Prostate gland (tissue), 2 donors: ENCODE measurements around the gene JPH4. TPM values are rescaled to one million over a fixed set of nuclear protein-coding genes. Genes with fewer than 3 reads are reported as not detected.

Source experiments
- DNase-seq: peaks from one replicate; pipeline ENCODE4 v3.0.0-alpha.2; 2019; ENCODE audit warnings: low spot score
- H3K27ac ChIP-seq, 2 donors: fragments of 200-600 bp; sonication (generic); 2 replicates each; pipeline ENCODE4 v1.5.1; 2017 to 2019
- H3K27me3 ChIP-seq: fragments of 200-600 bp; sonication (generic); replicated peaks from 2 replicates; pipeline ENCODE4 v1.5.1; 2019; ENCODE audit not compliant: insufficient read depth
- H3K36me3 ChIP-seq, 2 donors: fragments of 200-600 bp; sonication (generic); 1 replicate in 1 of 2; 2 replicates in 1 of 2; pipeline versions ENCODE4 v1.5.1 to v1.8.1; 2017 to 2019
- H3K4me1 ChIP-seq: fragments of 200-600 bp; sonication (generic); replicated peaks from 2 replicates; pipeline ENCODE4 v1.5.1; 2019
- H3K4me3 ChIP-seq, 2 donors: fragments of 200-600 bp; sonication (generic); 2 replicates each; pipeline ENCODE4 v1.5.1; 2017 to 2019
- H3K9me3 ChIP-seq: fragments of 200-600 bp; sonication (generic); 2 replicates; pipeline ENCODE4 v1.5.1; 2017
- POLR2A ChIP-seq: fragments of 450-650 bp; IDR thresholded peaks from one replicate; pipeline ENCODE4 v1.6.1; 2016; ENCODE audit warnings: antibody characterized with exemption, mild to moderate bottlenecking
- POLR2AphosphoS5 ChIP-seq: sonication (generic); formaldehyde crosslinking; IDR thresholded peaks from one replicate; pipeline ENCODE4 v1.6.1; 2017; ENCODE audit warnings: antibody characterized with exemption
- WGBS: methylation state at CpG from one replicate; pipeline ENCODE4 v1.1.5; 2018; 5-methylcytosine and 5-hydroxymethylcytosine counted together
- intact Hi-C: fragments of 100-400 bp; cut with DNase I; formaldehyde crosslinking; loops from one replicate; pipeline ENCODE4 v1.14.2; 2022
- total RNA-seq, 2 donors: library from RNA; depleted of rRNA; stranded (reverse); fragments of >200 nt; gene quantifications; one replicate each; pipeline ENCODE4 v1.1.0, GENCODE V29; 2016
- TF ChIP-seq, protein P1 (sequence below), 4 experiments: fragments of 200-600 bp in 2 of 4; fragments of 450-650 bp in 2 of 4; sonication (generic) in 2 of 4; IDR thresholded peaks; 1 replicate in 3 of 4; 2 replicates in 1 of 4; pipeline ENCODE4 v1.5.1; 2016 to 2019; ENCODE audit warnings: antibody characterized with exemption in 4 of 4, mild to moderate bottlenecking in 2 of 4, moderate library complexity in 2 of 4

Gene JPH4
- total RNA-seq, 2 donors from 2014 or later, result 8.5 to 17.8 TPM

DNA sequence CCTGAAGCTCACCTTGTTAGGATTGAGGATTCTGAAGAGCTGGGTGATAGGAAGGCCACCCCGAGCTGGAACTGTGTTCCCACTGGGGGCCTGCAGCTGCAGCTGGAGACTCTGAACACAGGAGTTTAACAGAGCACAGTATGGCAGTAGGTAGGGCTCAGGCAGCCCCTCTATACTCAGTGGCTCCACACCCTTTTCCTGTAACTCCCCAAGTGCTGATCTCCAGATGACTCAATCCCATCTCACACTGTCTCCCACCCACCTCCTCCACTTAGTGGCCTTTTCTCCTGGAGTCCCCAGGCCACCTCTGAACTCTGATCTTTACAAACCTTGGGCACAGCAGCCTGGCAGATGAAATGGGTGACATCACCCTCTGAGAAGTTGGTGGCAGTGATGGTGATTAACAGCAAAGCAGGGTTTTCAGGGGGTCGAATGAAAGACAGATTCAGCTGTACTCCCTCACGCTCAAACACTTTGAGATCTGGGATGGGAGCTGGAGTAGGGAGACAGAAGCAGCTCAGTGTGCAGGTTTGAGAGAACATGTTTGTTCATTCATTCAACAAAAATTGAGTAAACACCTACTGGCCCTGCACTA, 18.6 kb downstream of the JPH4 start:
- Histone ChIP-seq H3K27me3 (no peaks in the 10 kb centered on the region), H3K9me3 (no peaks in the 10 kb centered on the region), H3K27ac (no peak overlapping the region), H3K36me3 (no peaks in the 10 kb centered on the region), H3K4me1 (peaks cover 6% of the 10 kb centered on the region), H3K4me3 (no peak overlapping the region)
- WGBS, result 76% methylated on average over 3 of the region's 3 CpGs
- no peak for DNase-seq
- intact Hi-C loops, result loop anchor here (5.0 to 10.0 kb wide), 2 partner anchors 83 to 235 kb away; partner anchors contain the start of gene PABPN1
- TF ChIP-seq, protein P1, sequence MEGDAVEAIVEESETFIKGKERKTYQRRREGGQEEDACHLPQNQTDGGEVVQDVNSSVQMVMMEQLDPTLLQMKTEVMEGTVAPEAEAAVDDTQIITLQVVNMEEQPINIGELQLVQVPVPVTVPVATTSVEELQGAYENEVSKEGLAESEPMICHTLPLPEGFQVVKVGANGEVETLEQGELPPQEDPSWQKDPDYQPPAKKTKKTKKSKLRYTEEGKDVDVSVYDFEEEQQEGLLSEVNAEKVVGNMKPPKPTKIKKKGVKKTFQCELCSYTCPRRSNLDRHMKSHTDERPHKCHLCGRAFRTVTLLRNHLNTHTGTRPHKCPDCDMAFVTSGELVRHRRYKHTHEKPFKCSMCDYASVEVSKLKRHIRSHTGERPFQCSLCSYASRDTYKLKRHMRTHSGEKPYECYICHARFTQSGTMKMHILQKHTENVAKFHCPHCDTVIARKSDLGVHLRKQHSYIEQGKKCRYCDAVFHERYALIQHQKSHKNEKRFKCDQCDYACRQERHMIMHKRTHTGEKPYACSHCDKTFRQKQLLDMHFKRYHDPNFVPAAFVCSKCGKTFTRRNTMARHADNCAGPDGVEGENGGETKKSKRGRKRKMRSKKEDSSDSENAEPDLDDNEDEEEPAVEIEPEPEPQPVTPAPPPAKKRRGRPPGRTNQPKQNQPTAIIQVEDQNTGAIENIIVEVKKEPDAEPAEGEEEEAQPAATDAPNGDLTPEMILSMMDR (IDR thresholded peaks at IDR 0.05), result no peak
- TF ChIP-seq POLR2A (no peak), POLR2AphosphoS5 (no peak)

DNA sequence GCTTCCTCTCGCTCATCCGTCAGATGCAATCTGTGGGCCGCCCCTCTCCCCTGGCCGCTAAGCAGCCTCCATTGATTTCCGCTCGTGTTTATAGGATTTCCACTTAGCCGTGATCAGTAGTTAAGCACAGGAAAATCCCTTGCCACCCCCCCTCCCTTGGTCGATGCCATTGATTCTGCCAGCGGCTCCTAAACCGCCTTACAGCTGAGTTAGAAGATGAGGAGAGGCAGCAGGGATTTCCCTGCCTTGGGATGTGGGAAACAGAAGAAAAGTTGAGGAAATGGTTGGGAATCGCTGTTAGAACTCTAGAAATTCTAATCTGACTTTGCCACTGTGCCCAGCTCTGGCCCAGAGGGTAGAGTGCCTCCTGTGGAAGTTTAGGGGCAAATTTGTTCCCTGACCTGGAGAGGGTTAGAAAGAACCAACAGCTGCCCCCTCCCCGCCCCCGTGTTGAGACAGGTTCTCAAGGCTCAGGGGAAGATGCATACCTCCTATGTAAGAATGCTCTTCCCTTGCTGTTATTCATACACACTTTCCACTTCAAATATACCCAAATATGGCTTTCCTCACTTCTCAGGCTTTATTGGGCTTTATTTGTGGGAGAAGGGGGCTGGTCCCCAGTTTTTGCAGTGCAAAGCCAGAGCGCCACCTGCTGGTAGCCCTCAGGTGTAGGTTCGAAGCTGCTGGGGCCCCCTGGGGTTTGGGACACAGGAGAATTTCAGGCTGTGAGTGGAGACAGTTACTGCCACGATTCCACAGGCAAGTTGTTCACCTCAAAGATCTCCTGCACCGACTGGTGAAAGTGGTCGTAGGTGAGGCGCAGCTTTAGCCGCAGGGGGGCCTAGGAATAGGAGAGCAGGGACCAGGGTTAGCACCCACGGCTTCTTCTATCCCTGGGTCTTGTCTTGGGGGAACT, 19.3 kb downstream of the JPH4 start:
- Histone ChIP-seq H3K27me3 (no peaks in the 10 kb centered on the region), H3K4me3 (no peak overlapping the region), H3K9me3 (no peaks in the 10 kb centered on the region), H3K27ac (no peak overlapping the region), H3K4me1 (peaks cover 6% of the 10 kb centered on the region), H3K36me3 (no peaks in the 10 kb centered on the region)
- DNase-seq, result no peak
- TF ChIP-seq POLR2A, result no peak
- TF ChIP-seq, protein P1 (IDR thresholded peaks at IDR 0.05), result peak; percentile 53 to 69 (median 63)
- WGBS, result 66% methylated on average over 21 of the region's 21 CpGs
- intact Hi-C loops, result no loop called here

DNA sequence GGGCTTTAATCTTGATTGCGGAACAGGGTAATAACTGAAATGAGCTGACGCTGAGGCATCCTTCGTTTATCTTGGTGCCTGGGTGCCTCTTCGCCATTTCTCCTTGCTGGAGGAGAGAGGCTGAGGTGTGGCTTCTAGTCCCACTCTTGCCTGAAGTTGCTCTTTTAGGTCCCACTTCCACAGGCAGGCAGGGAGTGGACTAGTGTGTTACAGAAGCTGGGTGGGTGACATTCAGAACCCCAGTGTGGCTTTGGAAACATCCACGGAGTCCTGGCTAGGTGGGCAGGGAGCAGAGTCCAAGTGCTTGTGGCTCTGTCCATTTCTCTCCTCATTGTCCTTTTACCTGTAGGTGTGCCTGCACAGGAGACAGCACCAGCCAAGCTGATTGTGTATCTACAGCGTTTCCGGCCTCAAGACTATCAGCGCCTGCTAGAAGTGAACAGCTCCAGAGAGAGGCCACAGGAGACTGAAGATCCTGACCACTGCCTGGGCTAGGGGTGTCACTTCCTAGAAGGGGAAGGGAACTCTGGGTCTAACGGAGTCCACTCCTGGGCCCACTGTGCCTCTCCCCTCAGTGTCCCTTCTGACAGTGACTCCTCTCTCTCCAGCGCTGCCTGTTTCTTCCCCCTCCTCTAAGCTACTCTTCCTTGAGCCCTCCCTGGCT, 20.1 kb downstream of the JPH4 start:
- no peak overlapping the region for H3K27ac ChIP-seq
- H3K4me3 ChIP-seq, result no peak overlapping the region
- DNase-seq, result no peak
- H3K27me3 ChIP-seq, result no peaks in the 10 kb centered on the region
- no peaks in the 10 kb centered on the region for H3K36me3 ChIP-seq
- TF ChIP-seq POLR2AphosphoS5 (no peak), POLR2A (no peak)
- TF ChIP-seq, protein P1 (IDR thresholded peaks at IDR 0.05), result no peak
- 82% methylated on average over 10 of the region's 10 CpGs for WGBS
- H3K4me1 ChIP-seq, result peaks cover 6% of the 10 kb centered on the region
- intact Hi-C loops, result no loop called here
- no peaks in the 10 kb centered on the region for H3K9me3 ChIP-seq

DNA sequence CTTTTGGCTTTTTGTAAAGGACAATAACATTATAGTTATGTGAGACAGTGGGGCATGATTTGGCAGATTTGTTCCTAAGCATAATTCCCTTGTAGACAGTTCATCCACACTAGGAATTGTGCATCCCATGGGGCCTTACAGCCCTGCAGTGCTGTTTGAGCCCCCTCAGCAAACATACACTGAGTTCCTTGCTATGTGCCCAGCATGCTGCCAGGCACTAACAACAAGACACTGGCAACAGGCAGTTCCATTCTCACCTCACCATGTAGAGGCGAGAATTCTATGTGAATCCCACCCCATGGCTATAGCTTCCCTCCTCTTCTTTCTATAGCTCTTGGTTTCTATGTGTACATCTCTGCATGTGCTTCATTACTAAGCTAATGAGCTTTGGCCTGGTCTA, 20.6 kb downstream of the JPH4 start:
- Histone ChIP-seq H3K4me1 (peaks cover 6% of the 10 kb centered on the region), H3K4me3 (no peak overlapping the region), H3K36me3 (no peaks in the 10 kb centered on the region), H3K27ac (no peak overlapping the region), H3K27me3 (no peaks in the 10 kb centered on the region), H3K9me3 (no peaks in the 10 kb centered on the region)
- WGBS, result 90% methylated on average over 1 of the region's 1 CpG
- intact Hi-C loops, result no loop called here
- no peak for DNase-seq
- TF ChIP-seq POLR2AphosphoS5 (no peak), POLR2A (no peak)
- TF ChIP-seq, protein P1 (IDR thresholded peaks at IDR 0.05), result no peak
